Vagina (tissue), 2 donors: Measurements from ENCODE around the gene TRABD2B.

Source experiments
- CTCF ChIP-seq, 3 experiments: fragments of 450-650 bp in 2 of 3; fragments of 200-600 bp in 1 of 3; sonication (generic) in 1 of 3; IDR thresholded peaks; one replicate each; pipeline ENCODE4 v1.5.1; 2017 to 2019; ENCODE audit warnings: antibody characterized with exemption in 3 of 3, mild to moderate bottlenecking in 2 of 3, moderate library complexity in 2 of 3
- POLR2A ChIP-seq, 2 donors: fragments of 450-650 bp; IDR thresholded peaks; one replicate each; pipeline ENCODE4 v1.6.1; 2017; ENCODE audit warnings: antibody characterized with exemption in 2 of 2, mild to moderate bottlenecking in 2 of 2, moderate library complexity in 2 of 2

GRCh38 chr1:47951026-47951425 is 46.2 kb downstream of the TRABD2B start:
- no peak for TF ChIP-seq CTCF (IDR thresholded peaks at IDR 0.05)
- no peak for TF ChIP-seq POLR2A (IDR thresholded peaks at IDR 0.05)
